ENCODE data around the gene RTP5.

RTP5 gene

GRCh38 chr2:241858206-241859016, 11.1 kb upstream of the RTP5 start, which contains the start of gene PDCD1:
Gene PDCD1, minus strand, starts transcription at chr2:241858894. Its CDS starts 56 bp downstream, at chr2:241858838.
- no peak for DNase-seq

- DNase-seq, result no peak
Observed at GRCh38 chr2:241859017-241859435, 10.5 kb upstream of the RTP5 start.

GRCh38 chr2:241859436-241860183, 9.9 kb upstream of the RTP5 start:
- DNase-seq, result no peak

GRCh38 chr2:241860184-241861078, 9.1 kb upstream of the RTP5 start:
- DNase-seq, result no peak

GRCh38 chr2:241861264-241861663, 8.3 kb upstream of the RTP5 start:
- no peak for DNase-seq

- DNase-seq, result no peak
Observed at GRCh38 chr2:241862093-241862492, 7.4 kb upstream of the RTP5 start.

GRCh38 chr2:241862775-241863535, 6.6 kb upstream of the RTP5 start:
- DNase-seq, result no peak

- DNase-seq, result no peak
Observed at GRCh38 chr2:241863536-241863954, 6.0 kb upstream of the RTP5 start.

- no peak for DNase-seq
Observed at GRCh38 chr2:241864168-241864849, 5.2 kb upstream of the RTP5 start.

- DNase-seq, result no peak
Observed at GRCh38 chr2:241864850-241865213, 4.7 kb upstream of the RTP5 start.

- no peak for DNase-seq
Observed at GRCh38 chr2:241865416-241865956, 4.0 kb upstream of the RTP5 start.

- no peak for DNase-seq
Observed at GRCh38 chr2:241865957-241866789, 3.4 kb upstream of the RTP5 start.

- DNase-seq, result no peak
Observed at GRCh38 chr2:241866790-241867645, 2.5 kb upstream of the RTP5 start.

- no peak for DNase-seq
Observed at GRCh38 chr2:241867776-241868420, 1.6 kb upstream of the RTP5 start.

- no peak for DNase-seq
Observed at GRCh38 chr2:241868661-241869081, 858 bp upstream of the RTP5 start.

GRCh38 chr2:241870081-241870541, 582 bp downstream of the RTP5 start:
- no peak for DNase-seq

GRCh38 chr2:241870611-241871537, 1.3 kb downstream of the RTP5 start:
- no peak for DNase-seq
